Stimulated activated CD8-positive, alpha-beta memory T cell treated with anti-CD3 and anti-CD28 coated beads, Interleukin-12 subunit alpha, Interleukin-12 subunit beta, amount 100 ng/mL, for 1 hour (primary cell): ENCODE results near the gene SH3PXD2A.

Source experiments
- DNase-seq: peaks from one replicate; pipeline ENCODE4 v3.0.0-alpha.2; 2020; ENCODE audit warnings: low read depth

The SH3PXD2A gene

GRCh38 chr10:103724074-103724473, 131.3 kb downstream of the SH3PXD2A start:
- DNase-seq = no peak

DNA sequence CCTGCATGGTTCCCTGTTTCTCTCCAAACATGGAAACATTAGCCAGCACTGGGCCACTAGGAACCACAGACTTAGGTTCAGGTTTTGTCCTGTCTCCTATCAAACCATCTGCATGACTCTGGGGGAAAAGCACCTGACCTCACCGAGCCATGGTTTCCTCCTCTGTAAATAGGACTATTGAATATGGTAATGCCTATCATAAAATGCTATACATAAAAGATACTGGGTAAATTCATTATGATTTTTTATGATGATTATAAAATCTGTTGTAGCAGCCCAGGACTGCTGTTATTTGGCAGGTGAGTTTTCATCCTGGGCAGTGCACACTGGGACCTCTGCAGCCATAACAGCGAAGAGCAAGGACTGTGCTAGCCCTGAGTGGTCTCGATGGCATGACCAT, 131.8 kb downstream of the SH3PXD2A start:
- DNase-seq = no peak

DNA sequence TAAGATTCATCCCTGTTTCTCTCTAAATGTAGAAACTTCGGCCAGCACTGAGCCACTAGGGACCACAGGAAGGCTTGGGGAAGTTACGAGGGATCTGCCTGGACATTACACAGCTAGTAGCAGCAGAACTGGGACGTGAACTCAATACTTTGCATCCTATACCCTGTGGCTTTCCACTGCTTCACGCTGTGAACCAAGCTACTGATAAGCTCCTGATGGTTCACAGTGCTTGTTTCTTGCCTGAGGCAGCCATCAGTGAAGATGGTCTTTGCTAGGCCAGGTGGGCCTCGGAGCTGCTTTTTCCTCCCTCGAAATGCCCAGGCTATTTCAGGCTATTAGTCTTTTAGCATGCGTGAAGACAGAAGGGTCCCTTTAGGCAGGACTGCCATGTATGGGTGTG, 132.7 kb downstream of the SH3PXD2A start:
- no peak for DNase-seq

- no peak for DNase-seq
Observed at GRCh38 chr10:103720964-103721335, 134.4 kb downstream of the SH3PXD2A start.

DNA sequence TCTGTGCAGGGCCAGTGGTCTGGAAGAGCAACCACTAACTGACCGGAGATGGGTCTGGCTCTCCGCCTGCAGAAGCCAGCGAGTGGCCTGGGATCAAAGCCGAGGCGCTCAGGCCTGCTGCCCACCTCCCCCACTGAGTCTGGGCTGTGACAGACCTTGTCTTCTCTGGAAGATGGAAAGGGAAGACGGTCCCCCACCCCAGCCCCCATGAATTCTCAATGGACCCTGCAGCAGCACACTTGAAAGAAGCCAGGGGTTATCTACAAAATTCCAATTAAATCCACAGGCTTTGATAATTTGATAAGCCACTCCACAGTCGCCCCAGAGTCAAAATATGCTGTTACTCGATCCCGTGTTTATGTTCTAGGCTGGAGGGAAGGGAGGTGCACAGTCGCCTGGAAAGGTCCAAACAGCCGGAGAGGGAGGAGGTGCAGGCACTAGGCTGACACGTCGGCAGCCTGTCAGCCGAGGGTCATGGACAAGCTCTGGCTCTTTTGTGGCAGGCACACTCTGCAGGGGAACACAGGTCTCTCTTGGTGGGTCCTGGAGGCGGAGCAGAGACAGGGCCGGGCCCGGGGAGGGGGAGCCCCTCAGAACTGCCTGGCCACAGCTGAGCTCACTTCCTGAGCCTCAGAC, 134.9 kb downstream of the SH3PXD2A start:
- no peak for DNase-seq

GRCh38 chr10:103719036-103719435, 136.3 kb downstream of the SH3PXD2A start:
- DNase-seq = no peak

DNA sequence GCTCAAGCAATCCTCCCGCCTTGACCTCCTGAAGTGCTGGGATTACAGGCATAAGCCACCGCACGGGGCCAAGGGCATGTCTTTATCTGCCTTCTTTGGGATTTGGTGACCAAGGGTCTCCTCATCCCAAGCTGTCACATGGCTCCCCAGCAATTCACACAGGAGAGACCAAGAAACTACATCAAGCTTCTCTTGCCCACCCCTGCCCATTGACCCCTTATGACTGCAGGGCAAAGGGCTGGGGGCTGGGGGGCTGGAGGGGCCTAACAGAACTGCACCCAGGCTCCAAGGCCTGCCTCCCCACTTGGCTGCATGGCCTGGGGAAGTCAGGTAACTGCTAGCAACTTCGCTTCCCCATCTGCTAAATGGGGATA, 137.1 kb downstream of the SH3PXD2A start:
- DNase-seq = no peak

DNA sequence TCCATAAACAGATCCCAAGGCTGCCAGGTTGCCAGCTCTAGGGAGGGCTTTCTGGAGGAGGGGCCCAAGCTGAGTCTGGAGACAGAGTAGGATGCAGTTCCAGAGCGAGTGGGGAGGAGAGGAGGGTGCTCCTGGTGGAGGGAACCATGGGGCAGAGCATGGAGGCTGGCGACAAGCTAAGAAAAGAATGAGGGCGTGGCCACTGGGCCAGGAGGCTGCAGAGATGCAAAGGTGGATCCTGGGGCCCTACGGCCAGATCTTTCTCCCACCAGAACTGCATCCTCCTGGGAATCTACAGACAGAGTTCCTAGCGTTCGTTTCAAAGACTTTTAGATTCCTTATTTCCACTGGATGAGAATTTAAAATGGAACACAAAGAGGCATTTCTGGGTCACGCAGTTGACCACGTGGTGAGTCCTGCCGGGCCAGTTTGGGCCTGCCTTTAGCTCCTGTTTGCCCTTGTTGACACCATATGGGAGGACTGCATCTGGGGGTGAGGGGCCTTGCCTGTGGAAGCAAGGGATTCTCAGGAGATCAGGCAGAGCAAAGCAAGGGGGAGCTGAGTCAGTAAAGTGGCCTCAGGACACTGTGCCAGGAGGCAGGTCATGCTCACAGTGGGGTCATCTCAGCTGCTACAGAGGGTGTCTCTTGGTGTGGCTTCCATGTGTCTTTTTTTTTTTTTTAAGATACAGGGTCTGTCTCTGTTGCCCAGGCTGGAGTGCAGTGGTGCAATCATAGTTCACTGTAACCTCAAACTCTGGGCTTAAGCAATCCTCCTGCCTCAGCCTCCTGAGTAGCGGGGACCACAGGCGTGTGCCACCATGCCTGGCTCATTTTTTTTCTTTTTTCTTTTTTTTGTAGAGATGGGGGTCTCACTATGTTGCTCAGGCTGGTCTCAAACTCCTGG, 137.8 kb downstream of the SH3PXD2A start:
- no peak for DNase-seq

GRCh38 chr10:103716206-103717160, 138.9 kb downstream of the SH3PXD2A start:
- DNase-seq = no peak

GRCh38 chr10:103715430-103715829, 139.9 kb downstream of the SH3PXD2A start:
- no peak for DNase-seq

GRCh38 chr10:103714232-103714891, 141.0 kb downstream of the SH3PXD2A start:
- no peak for DNase-seq

GRCh38 chr10:103713676-103714075, 141.7 kb downstream of the SH3PXD2A start:
- no peak for DNase-seq

- peak; percentile 73 for DNase-seq
Observed at GRCh38 chr10:103712898-103713498, 142.4 kb downstream of the SH3PXD2A start.

- DNase-seq = no peak
Observed at GRCh38 chr10:103712146-103712545, 143.2 kb downstream of the SH3PXD2A start.

DNA sequence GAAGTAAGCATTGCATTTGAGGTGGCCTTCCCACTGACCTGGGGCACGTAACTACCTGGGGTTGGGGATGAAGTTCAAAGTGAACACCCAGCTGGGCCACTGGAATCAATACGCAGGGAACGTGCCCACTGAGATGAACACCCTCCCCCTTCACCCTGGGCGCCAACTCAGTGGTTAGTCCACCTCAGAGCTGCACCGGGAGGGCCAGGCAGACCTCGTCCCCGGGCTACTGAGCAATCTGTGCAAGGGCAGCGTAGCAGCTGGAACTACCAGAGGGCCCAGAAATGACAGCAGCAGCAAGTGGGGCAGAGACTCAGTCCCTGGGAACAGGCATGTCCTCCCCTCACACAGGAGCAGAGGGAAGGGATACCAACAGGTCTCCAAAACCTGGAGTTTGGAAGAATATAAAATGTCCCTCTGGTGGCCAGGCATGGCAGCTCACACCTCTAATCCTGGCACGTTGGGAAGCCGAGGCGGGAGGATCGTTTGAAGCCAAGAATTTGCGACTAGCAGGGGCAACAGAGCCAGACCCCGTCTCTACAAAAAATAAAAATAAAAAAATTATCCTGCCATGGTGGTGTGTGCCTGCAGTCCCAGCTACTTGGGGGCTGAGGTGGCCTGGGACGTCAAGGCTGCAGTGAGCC, 143.9 kb downstream of the SH3PXD2A start:
- no peak for DNase-seq

- no peak for DNase-seq
Observed at GRCh38 chr10:103710490-103710889, 144.9 kb downstream of the SH3PXD2A start.

DNA sequence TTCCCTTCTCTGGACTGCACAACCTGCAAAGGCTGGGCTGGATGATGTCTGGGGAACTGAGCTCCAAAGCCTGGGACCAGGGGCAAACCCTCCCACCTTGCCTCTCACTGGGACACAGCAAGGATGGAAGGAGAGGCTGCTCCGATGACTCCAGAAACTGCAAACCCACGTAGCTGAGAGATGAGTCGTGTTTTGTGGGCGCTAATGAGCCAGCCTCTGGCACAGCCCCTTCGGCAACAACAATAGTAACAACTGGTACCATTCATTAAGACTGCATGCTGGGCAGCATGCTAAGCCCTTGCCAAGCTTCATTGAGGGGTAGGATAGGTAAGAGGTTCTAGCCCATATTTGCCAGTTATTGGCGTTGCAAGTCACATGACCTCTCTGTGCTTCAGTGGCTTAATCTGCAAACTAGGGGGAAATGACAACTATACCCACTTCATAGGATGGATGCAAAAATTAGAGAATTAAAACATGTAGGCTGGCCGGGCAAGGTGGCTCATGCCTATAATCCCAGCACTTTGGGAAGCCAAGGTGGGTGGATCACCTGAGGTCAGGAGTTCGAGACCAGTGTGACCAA, 145.9 kb downstream of the SH3PXD2A start:
- no peak for DNase-seq

- DNase-seq = no peak
Observed at GRCh38 chr10:103708627-103709288, 146.6 kb downstream of the SH3PXD2A start.

- DNase-seq = no peak
Observed at GRCh38 chr10:103707956-103708626, 147.3 kb downstream of the SH3PXD2A start.
